Urothelium cell line (cell line): ENCODE measurements around the gene USP26.
"Not testable (repeated sequence)": the region's sequence is repeated elsewhere in the genome, so short reads cannot be mapped to it uniquely, and the experiment has no call there.

Experiments used
- DNase-seq: peaks from one replicate; pipeline ENCODE4 v3.0.0; 2011; ENCODE audit warnings: low spot score, mixed read lengths
- FAIRE-seq: peaks from 2 replicates; lab custom pipeline; 2011; peaks lifted over from hg19 to GRCh38; lab: Jason Lieb, UNC

Gene USP26

DNA sequence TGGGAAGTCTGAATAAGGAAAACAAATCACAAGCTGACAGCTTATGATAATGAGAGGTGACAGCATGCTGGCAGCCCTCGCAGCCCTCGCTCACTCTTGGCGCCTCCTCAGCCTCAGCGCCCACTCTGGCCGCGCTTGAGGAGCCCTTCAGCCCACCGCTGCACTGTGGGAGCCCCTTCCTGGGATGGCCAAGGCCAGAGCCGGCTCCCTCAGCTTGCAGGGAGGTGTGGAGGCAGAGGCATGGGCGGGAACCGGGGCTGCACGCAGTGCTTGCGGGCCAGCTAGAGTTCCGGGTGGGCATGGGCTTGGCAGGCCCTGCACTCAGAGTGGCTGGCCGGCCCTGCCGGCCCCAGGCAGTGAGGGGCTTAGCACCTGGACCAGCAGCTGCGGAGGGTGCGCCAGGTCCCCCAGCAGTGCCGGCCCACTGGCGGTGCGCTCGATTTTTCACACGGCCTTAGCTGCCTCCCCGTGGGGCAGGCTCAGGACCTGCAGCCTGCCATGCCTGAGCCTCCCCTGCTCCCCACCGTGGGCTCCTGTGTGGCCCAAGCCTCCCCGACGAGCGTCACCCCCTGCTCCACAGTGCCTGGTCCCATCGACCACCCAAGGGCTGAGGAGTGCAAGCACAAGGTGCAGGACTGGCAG lies 52.6 kb downstream of the USP26 start:
- not testable (repeated sequence) for FAIRE-seq, DNase-seq

DNA sequence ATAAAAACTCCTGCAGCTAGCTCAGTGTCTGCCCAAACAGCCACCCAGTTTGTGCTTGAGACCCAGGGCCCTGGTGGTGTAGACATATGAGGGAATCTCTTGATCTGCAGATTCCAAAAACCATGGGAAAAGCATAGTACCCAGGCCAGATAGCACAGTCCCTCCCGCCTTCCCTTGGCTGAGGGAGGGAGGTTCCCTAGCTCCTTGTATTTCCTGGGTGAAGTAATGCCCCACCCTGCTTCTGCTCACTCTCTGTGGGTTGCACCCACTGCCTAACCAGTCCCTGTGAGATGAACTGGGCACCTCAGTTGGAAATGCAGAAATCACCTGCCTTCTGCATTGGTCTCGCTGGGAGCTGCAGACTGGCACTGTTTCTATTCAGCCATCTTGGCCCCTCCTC lies 54.6 kb downstream of the USP26 start:
- no peak for DNase-seq
- no peak for FAIRE-seq

DNA sequence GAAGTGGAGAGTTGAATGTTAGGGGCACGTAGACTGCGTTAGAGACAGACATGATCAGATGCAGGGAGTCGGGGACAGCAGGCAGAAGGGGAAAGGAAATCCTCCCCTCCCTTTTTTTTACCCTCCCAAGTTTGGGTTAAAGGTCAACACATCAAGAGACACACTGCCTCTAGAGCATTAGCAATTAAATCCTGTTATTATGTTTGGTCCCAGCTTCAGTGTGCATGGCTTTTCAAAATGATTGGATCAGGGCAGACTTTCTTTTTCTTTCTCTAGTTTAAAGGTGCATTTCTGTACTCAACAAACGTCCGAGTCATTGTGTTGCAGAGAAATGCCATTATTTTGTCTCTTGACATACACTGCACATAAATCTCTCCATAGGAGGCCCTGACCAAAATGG lies 63.9 kb downstream of the USP26 start:
- no peak for DNase-seq
- no peak for FAIRE-seq

DNA sequence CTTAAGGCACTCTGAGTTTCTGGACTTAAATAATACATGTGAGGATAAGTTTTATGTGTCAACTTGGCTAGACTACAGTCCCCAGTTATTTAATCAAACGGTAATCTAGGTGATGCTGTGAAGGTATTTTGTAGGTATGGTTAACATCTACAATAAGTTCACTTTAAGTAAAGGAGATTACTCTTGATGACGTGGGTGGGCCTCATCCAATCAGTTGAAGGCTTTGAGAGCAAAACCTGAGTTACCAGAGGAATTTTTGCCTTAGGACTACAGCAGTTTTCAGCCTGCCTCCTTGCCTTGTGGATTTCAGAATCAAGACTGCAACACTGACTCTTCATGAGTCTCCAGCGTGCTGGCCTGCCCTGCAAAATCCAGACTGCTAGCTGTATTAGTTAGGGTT lies 78.7 kb downstream of the USP26 start:
- no peak for FAIRE-seq

DNA sequence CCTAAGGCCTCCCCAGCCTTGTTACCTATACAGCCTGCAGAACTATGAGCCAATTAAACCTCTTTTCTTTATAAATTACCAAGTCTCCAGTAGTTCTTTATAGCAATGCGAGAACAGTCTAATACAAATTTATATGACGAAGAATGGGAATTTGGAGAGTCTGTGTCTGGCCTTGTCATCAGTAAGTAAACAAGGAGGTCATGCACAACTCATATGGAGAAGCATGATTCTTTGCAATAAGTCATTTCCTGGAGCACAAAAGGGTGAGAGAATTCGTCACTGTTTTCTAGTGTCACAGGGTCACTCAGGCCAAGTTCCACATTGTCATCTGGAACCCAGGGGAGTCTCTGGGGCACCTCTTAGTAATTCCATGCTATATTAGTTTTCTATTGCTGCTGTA lies 89.5 kb downstream of the USP26 start:
- DNase-seq (no peak), FAIRE-seq (no peak)

More for the DNA sequence above, 78.7 kb downstream of the USP26 start:
- DNase-seq = no peak

DNA sequence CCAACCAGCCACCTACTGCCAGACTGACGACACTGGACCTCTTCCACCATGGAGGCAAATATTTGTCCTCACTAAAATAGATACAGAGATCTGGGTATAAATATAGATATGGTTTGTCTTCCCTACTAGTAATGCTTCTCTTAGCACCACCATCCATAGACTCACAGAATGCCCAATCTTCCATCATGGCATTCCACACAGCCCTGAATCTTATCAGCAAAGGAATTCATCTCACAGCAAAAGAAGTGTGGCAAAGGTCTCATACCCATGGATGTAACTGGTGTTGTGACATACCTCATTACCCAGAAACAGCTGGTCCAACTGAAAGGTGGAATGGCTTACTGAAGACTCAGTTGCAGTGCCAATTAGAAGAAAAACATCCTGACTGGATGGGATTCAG lies 91.3 kb downstream of the USP26 start:
- DNase-seq (no peak), FAIRE-seq (no peak)

DNA sequence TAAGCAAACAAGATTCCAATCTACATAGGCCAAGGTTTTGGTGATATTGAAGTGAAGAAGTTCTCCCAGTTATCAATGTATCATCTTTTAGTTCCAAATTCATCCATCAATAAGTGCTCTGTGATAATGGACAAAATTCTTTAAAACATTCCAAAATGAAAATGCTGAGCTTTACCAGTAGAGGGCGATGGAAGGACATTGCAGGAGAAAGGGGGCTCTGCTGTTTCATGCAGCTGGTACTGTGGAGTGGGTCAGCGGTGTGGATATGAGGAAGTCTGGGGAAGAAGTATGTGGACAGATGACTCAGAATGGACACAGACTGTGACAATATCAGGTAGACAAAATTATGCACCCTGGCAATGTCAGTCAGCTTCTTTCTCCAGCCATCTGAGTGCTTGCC lies 91.9 kb downstream of the USP26 start:
- DNase-seq (peak; percentile 4), FAIRE-seq (no peak)

DNA sequence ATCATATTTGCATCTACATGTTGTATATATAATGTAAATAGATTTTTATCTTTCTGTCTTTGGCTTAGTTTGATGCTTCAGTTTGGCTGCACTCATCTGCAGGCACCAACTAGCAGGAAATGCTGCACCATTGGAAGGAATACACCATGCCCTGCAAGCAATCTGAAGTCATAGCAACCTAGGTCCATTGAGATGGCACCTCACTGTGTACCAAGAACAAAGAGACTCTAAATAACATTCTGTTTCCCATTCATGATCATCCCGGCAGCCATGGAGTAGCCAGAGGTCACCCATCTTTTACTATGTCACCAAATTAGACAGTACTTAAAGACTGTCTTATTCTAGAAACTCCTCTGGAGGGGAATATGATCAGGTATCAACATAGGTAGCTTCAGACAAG lies 97.7 kb downstream of the USP26 start:
- FAIRE-seq = no peak

DNA sequence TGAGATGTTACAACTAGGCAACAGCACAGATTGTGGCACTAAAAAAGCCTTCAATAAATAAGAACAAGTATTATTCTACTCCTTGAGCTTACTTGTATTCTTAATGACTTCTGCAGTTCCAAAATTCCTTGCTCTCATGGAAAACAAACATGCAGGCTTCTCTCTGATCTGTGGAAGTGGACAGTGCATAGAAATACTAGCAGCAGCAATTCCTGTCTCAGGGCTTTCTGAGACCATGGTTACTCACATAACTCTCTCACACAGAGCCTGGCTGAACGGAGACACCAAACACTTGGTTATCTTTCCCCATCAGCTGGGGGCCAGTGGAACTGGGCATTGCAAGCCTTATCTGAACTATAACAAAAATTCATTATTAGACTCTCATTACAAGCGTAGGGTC lies 106.1 kb downstream of the USP26 start:
- FAIRE-seq (no peak), DNase-seq (no peak)

More for the DNA sequence above, 97.7 kb downstream of the USP26 start:
- DNase-seq = no peak

DNA sequence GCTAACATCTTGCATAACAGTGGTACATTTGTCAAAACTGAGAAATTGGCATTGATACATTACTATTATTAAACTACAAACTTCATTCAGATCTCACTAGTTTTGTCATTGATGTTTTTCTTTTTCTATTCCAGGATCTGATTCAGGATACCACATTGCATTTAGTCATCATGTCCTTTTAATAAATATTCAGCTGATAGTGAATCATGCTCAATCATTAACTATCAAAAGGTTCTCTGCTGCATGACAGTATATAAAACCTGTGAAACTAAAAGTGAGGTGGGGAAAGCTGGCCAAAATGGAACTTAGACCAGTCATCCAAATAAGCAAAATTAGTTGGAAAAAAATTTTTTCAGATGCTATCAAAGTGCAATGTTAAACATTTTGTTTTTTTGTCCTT lies 110.4 kb downstream of the USP26 start:
- FAIRE-seq = no peak
- no peak for DNase-seq

DNA sequence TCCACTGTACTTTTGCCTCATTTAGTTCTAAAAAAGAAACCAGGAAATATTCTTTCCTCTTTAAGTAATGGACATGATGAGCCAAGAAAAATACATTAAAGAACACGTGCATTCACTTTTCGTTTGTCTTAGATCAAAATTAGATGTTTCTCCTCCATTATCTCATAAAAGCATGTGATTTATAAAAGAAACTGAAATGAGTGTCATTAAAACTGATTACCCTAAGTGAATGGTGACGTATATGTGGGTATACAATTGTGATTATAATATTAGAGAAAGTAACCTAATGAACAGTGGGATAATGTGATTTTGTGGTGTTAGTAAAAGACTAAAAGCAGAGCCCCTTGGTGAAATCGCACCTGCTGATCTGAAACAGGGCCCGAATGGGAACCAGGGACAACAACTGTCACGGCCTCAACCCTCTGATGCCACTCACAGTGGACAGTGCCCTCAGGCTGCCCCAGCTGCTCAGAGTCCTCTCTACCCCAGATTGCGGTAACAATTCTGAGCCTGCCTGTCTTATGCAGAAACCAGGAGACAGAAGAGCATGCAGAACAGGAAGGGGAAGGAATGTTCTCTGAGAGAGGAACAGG lies 112.8 kb downstream of the USP26 start:
- no peak for FAIRE-seq

DNA sequence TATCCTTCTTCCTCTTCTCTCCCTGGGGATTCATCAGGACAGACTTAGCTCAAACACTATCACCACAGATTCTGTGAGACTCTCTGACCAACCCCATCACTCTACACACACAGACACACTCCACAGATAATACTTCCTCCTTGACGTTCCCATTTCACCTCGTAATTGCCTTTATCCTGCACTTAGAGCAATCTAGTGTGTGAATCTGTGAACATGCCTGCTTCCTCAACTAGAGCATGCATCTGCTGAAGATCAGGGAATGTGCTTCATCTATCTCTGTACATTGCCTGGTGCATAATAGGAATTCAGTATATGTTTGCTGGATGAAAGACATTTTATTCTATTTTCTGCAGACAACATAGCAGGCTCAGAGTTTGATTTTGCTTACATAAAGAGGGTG lies 113.4 kb downstream of the USP26 start:
- FAIRE-seq (no peak), DNase-seq (no peak)

More for the DNA sequence above, 112.8 kb downstream of the USP26 start:
- no peak for DNase-seq

DNA sequence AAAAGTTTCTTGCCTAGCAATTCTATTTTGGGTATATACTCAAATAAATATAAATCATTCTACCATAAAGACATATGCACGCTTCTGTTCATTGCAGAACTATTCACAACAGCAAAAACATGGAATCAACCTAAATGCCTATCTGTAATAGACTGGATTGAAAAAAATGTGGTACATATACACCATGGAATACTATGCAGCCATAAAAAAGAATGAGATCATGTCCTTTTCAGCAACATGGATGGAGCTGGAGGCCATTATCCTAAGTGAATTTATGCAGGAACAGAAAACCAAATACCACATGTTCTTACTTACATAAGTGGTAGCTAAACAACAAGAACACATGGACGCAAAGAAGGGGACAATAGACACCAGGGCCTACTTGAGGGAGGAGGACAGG lies 116.9 kb downstream of the USP26 start:
- DNase-seq, FAIRE-seq: not testable (repeated sequence)
